SJCRH30 (cell line): Measurements from ENCODE around the gene RBM4. TPM values are rescaled to one million over a fixed set of nuclear protein-coding genes. Genes with fewer than 3 reads are reported as not detected.

Source experiments
- total RNA-seq: library from RNA; depleted of rRNA; stranded (reverse); fragments of >200 nt; shearing (Covaris generic); gene quantifications from 2 replicates; pipeline ENCODE4 v1.2.3, GENCODE V29; 2014; rRNA removed

RBM4 gene
- total RNA-seq, 1 experiment from 2014 or later: 154 TPM

Other genes with a start within 250 kb of the RBM4 start
- gene NPAS4, start 217.7 kb upstream of the RBM4 start, total RNA-seq: not detected in 2 replicates
- 86.7 and 102 TPM in 2 replicates for gene MRPL11, start 199.9 kb upstream of the RBM4 start, total RNA-seq
- gene PELI3, start 171.8 kb upstream of the RBM4 start, total RNA-seq: 5.1 and 6.9 TPM in 2 replicates
- 30.1 and 33.4 TPM in 2 replicates for gene DPP3, start 158.3 kb upstream of the RBM4 start, total RNA-seq
- gene BBS1, start 128.1 kb upstream of the RBM4 start, total RNA-seq: 11.0 and 13.6 TPM in 2 replicates
- gene ZDHHC24, start 92.7 kb upstream of the RBM4 start, total RNA-seq: 2.6 and 3.1 TPM in 2 replicates
- gene ACTN3, start 91.8 kb upstream of the RBM4 start, total RNA-seq: not detected in 2 replicates
- 4.5 and 5.2 TPM in 2 replicates for gene CTSF, start 70.1 kb upstream of the RBM4 start, total RNA-seq
- 0.23 and 0.43 TPM in 2 replicates for gene CCDC87, start 45.6 kb upstream of the RBM4 start, total RNA-seq
- gene CCS, start 45.5 kb upstream of the RBM4 start, total RNA-seq: 10.3 and 15.3 TPM in 2 replicates
- 68.7 and 70.5 TPM in 2 replicates for gene RBM14, start 22.1 kb upstream of the RBM4 start, total RNA-seq
- 23.7 and 24.7 TPM in 2 replicates for gene RBM4B, start 39.2 kb downstream of the RBM4 start, total RNA-seq
- gene SPTBN2, start 90.5 kb downstream of the RBM4 start, total RNA-seq: 4.8 and 8.5 TPM in 2 replicates
- 20.3 and 20.6 TPM in 2 replicates for gene RCE1, start 204.7 kb downstream of the RBM4 start, total RNA-seq
- gene LRFN4, start 218.4 kb downstream of the RBM4 start, total RNA-seq: 15.6 and 15.9 TPM in 2 replicates